Suppressor macrophage treated with lipopolysaccharide for 4 hours (primary cell): ENCODE measurements around the gene BMP15.
A peak's percentile ranks its signal among the peaks of the same experiment; 100 is the strongest.

Experiments
- DNase-seq: peaks from one replicate; pipeline ENCODE4 v3.0.0-alpha.2; 2020

The BMP15 gene

DNA sequence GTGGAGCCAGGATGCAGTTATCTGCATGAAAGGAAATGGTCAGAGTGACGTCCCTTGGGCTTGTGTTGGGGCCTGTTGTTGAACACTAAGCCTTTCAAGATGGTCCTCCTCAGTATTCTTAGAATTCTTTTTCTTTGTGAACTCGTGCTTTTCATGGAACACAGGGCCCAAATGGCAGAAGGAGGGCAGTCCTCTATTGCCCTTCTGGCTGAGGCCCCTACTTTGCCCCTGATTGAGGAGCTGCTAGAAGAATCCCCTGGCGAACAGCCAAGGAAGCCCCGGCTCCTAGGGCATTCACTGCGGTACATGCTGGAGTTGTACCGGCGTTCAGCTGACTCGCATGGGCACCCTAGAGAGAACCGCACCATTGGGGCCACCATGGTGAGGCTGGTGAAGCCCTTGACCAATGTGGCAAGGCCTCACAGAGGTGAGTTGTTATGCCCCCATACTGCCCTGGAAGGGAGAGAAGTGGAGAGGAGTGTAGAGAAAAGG, at the start of gene BMP15:
TSS of gene BMP15 (plus strand) at position 51 of the 492 bp plus-strand sequence. CDS start at position 100, 49 bp downstream.
- DNase-seq: no peak

DNA sequence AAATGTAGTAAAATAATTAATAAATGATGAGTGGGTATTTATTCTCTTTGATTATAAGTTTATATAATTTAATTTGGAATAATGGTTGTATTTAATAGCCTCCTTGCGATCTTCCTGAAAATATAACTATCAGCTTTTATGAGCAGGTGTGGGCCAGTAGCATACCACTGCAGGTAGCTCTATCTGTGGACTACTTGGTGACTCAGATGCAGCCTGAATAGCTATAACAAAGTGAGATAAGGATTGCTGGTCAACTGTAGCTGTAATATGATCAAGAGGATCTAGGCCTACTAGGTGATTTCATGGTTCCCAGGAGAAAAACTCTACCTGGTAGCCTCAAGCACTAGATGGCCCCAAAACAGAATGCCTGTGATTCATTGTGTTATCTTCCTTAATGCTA, 47.1 kb upstream of the BMP15 start:
- DNase-seq: no peak

DNA sequence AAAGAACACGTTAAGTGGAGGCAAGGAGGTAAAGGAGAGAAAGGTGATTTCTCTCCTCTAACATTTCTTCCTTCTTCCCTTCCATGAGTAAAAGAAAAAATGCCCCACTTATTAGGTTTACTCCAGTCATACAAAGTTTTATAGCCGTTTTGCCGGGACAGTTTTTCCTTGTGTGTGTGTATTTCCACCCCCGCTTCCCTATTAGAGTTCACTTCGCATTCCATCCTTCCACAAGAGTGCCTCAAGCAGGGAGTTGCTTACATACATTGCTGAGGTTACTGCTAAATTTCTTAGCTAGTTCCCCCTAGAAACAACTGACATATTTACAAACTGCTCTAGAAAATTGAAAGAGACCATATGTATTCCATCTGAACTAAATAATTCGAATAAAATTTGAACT, 45.2 kb upstream of the BMP15 start:
- no peak for DNase-seq

DNA sequence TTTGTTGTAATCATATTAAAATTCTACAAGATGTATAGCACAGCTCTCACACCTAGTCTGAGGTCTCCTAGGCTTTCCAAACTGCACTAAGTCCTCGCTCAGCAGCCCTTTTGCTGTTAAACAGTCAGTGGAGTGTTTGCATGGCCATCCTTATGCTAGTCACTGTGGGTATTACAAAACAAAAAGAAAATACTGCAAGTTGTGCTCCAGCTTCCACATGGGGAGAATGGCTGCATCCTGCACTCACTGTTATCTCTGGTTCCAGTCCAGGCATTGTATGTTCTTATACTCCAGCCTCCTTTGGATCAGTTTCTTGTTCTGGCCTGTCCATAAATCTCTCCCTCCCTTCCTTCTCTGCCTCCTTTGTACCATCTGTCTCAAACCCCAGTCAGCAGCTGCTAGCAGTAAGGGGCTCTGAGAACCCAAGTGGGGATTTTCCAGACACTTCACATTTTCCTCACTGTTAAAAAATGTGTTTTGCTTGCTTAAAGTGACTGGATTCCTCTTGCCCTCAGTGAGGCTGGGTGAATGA, 38.5 kb upstream of the BMP15 start:
- no peak for DNase-seq

DNA sequence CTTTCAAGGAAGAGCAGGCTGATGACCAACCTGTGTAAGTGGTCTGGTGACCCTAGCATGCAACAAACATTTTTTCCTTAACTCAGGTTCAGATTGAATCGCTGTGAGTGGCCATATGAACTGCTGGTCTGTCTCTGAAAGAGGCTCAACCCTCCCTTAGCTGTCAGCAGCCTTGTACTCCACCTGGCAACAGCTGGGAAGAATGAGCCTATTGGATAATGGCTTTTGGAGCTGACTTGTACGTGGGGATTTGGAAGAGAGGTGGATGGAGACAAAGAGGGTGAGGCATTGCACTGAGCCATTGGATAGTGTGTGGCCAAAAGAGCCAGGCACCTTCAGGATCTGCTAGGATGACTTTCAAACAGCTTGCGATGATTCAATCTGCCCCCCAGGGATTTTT, 35.7 kb upstream of the BMP15 start:
- DNase-seq: no peak

DNA sequence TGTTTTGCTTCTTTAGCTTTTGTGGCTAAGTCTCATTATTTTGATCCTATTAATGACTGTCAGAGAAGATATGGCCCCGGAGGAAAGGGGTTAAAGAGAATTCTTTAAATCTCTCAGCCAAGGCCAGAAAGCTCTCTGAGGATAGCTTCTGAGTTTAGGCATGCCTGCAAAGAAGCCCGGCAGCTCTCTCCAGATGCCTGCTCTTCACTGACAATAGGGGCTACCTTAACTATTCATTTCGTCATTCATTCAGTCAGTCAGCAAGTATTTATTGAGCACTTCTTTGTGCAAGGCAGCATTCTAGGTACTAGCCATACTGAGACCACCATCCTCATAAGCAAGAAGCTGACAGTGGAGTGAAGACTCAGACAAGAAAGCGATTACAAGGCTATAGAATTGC, 34.0 kb upstream of the BMP15 start:
- DNase-seq: no peak

DNA sequence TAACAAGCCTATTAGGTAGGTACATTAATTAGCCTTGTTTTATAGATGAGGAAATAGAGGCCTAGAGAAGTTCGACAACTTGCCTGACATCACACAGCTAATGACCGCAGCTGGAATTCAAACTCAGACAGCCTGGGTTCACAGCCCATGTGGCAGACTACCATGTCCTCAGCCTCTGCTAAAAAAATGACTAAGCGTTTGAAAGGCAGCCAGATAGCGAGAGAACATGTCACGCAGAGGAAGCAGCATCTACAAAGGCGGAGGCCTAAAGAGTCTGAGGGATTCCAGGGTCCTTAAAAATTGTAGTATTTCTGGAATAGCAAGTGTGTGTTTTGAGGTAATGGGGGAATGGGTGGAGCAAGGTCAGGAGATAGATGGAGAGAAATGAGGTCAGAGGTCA, 33.2 kb upstream of the BMP15 start:
- no peak for DNase-seq

DNA sequence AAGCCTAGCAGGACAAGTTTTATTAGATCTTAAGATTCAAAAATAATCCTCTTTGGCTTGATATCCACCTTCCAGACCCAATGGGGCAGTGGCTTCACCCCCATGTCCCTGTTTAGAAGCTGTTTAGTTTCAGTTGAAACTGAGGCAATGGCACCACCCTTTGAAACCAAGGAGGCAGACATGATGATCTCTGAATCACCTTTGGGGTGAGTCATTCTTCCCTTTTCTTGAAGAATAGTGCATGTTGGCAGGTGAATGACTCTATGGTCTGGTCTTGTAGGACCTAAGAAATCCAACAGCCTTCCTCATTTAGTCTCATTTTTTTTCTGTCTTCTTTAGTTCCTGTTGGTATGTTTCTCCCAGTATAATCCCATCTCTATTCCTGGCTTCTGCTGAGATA, 29.5 kb upstream of the BMP15 start:
- DNase-seq: no peak

DNA sequence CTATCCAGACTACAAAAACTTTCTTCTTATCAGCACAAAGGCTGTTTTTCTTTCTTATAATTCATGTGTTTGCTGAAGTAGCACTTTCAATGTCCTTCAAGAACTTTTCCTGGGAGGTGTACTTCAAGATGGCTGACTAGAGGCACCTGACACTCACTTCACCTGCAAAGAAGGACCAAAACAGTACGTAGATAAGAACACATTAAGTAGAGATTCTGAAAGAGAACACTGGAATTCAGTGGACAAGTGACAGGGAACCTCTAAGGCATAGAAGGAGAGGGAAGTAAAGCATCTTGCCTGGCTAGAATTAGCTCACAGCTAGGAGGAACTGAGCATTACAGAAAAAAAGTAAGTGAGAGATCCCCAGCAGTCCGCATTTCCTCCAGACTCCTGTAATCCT, 21.7 kb upstream of the BMP15 start:
- no peak for DNase-seq

DNA sequence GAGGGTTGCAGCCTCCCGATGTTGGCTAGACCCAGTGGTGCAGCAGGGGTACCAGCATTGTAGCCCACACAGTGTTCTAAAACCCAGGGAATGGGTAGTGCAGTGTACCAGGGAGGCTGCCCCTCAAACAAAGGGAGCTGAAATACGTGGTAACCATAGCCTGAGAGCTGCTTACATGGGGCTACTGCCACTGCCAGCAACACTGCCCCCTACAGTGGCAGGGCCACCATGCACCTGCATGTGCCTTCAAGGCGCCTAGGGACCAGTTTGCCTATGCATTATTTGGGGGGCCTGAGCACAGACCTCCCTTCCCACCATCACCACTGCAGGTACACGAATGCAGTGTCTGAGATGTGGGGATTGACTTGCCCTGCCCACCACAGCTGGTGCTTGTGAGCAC, 21.0 kb upstream of the BMP15 start:
- no peak for DNase-seq

DNA sequence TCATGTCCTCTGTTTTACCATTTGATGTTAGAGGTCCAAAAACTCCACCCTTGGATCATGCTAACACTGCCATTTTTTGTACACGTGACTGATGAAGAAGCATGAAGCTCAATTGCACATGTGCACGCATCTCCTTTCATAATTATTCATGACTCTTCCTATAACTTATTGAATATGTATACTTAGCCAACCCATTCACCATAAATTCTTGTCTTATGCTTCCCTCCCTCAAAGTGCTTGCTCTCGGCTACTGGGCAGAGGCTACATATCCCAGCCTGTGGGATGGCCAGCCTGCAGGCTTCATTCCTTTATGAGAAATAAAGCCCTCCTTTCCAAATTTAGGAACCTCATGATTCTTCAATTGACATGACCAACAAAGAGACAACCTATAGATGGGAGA, 17.5 kb upstream of the BMP15 start:
- no peak for DNase-seq

DNA sequence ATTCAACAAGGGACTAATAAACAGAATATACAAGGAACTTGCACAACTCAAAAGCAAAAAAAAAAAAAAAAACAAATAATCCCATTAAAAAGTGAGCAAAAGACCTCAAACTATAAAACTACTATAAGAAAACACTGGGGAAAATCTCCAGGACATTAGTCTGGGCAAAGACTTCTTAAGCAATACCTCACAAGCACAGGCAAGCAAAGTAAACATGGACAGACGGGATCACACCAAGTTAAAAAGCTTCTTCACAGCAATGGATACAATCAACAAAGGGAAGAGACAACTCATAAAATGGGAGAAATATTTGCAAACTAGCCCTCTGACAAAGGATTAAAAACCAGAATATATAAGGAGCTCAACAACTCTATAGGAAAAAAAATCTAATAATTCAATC, 17.1 kb upstream of the BMP15 start:
- DNase-seq: no peak

DNA sequence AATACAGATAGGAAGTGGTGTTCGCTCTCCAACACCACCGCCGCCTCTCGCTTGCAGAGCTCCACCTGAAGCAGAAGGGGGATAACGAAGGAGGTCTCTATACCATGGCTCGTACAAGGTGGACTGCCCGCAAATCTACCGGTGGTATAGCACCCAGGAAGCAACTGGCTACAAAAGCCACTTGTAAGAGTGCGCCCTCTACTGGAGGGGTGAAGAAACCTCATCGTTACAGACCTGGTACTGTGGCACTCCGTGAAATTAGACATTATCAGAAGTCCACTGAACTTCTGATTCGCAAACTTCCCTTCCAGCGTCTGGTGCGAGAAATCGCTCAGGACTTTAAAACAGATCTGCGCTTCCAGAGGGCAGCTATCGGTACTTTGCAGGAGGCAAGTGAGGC, 5.2 kb upstream of the BMP15 start:
- DNase-seq: peak; percentile 46

DNA sequence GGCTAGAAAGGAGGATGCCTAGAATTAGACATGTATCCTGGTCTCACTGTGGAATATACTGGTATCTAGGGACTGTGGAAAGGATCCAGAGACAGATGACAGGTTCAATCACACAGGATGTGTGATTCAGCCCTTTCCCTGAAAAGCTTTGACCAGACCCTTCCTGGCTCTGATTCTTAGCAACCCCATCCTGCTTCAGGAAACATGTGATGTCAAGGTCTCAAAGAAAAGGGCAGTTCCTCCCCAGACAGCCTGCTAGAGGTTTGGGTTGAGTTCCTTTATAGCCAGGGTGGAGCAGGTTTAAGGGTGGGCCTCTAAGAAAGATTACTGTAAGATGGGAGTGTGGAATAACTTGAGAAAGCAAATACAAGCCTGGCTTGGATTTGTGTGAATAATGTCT, 3.0 kb downstream of the BMP15 start:
- no peak for DNase-seq

DNA sequence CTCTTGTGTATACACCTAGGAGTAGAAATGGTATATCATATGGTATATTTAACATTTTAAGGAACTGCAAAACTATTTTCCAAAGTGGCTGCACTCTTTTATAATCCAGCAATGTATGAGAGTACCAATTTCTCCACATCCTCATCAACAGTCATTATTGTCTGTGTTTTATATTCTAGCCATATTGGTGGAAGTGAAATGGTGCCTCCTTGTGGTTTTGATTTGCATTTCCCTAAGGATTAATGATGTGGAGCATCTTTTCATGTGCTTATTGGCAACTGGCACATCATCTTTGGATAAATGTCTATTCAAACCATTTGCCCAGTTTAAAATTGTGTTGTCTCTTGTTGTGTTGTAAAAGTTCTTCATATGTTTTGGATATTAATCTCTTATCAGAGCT, 9.6 kb downstream of the BMP15 start:
- DNase-seq: peak; percentile 2

DNA sequence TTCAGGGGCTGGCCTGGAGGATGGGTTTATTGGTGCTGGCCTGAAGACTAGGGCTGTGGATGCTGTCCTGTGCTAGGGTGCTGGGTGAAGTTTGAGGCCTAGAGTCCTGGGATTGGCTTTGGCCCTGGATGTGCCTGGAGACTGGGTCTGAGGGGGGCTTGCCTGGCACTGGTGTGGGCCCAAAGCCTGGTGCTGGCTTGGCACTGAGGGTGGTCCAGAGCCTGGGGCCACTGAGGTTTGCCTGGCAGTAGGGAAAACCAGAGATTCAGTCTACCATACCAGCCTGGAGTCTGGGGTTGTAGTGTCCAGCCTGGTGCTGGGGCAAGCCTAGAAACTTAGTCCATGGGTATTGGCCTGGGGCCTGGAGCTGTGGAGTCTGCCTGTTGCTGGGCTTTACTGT, 16.6 kb downstream of the BMP15 start:
- no peak for DNase-seq

DNA sequence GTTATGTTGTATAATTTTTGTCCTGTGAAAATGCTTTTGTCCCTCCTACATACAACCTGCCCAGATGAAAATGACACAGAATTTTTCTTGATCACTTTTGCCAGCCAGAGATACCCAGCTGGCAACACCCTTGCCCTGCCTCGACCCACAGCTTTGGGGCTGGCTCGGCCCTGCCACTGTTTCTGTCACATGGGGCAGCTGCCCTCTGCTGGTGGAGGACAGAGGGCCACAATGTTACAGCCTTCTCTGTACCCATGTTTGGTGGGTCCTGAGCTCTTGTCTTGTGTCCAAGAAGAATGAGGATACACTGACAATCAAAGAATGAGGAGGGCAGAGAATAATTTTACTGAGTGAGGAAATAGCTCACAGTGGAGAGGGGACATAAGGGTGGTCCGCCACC, 31.1 kb downstream of the BMP15 start:
- peak; percentile 6 for DNase-seq

DNA sequence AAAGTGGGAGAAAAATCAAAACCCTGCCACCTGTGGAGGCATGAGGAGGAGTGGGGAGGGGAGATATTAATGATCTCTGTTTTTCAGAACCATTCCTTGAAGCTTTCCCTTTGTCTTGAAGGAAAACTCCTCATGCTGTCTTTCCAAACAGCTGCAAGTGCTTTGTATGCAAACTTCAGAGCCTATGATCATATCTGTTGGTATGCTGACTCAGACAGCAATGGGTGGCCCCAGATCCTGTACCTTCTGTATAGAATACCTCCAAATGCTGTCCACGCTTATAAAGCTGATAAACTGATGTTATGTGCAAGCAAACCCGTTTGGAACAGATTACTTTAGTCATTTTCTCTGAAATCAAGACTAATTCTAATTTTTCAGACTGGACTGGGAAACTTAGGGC, 31.9 kb downstream of the BMP15 start:
- no peak for DNase-seq

DNA sequence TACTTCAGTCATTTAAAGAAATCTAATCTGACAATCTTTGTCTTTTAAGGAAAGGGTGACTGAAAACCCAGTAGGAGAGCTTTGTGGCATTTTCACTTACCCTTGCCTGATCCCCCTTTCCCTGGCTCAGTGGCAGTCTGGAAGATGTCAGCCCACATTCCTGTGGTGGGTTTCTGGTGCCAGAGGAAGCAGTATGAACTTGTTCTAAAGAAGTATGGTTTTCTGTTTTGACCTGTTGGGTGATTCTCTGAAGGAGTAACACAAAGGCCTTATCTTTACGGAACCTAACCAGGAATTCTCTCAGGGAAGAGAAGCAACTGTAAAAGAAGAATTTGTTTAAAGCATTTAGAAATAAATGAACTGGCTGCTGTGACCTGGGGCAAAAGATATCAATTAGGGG, 41.9 kb downstream of the BMP15 start:
- DNase-seq: no peak

DNA sequence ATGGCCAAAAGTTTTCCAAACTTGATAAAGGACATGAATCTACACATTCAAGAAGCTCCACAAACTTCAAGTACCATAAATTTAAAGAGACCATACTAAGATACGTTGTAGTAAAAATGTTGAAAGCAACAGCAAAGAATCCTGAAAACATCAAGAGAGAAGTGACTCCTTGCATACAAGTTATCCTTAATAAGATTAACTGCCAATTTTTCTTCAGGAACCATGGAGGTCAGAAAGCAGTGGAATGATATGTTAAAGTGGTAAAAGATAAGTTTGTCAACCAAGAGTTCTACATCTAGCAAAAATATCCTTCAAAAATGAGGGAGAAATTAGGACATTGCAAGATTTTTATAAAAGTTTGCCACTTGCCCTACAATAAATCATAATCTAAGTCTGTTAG, 43.3 kb downstream of the BMP15 start:
- DNase-seq: no peak

DNA sequence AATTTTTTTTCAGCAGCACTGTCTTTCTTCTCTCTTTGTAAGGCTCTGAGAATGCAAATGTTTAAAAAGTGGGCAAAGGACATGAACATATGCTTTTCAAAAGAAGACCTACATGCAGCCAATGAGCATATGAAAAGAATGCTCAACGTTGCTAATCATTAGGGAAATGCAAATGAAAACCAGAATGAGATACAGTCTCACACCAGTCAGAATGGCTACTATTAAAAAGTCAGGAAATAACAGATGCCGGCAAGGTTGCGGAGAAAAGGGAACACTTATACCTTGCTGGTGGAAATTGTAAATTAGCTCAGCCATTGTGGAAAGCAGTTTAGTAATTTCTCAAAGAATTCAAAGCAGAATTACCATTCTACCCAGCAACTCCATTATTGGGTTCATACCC, 51.6 kb downstream of the BMP15 start:
- no peak for DNase-seq

DNA sequence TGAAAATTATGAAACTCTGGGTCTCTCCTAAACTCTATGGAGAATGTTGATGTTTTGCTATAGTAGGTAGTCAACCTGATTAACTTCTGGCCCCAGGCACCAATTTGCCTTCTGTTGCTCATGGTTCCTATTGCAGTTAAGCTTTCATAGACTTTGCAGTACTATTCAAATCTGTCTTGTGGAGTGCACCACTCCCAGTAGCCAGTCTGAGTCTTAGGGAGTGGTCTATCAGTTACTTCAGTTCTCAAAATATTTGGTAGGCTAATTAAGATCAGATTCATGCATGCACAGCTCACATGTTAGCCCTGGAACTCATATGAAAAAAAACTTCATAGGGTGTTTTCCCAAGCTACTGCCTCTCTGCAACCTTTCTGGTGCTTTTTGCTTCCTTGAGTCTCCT, 53.3 kb downstream of the BMP15 start:
- no peak for DNase-seq
